Loucy (cell line): Measurements from ENCODE around the gene HIPK1.

Experiments
- H2AFZ ChIP-seq: fragments of 200-600 bp; sonication (generic); 2 replicates; pipeline ENCODE4 v1.6.0; 2016; ENCODE audit warnings: antibody characterized with exemption, mild to moderate bottlenecking, low read length, moderate library complexity
- H3F3A ChIP-seq: fragments of 200-600 bp; 2 replicates; pipeline ENCODE4 v1.6.0; 2016; ENCODE audit warnings: antibody characterized with exemption, low read depth, mild to moderate bottlenecking
- H3K27me3 ChIP-seq: fragments of 200-600 bp; sonication (generic); 2 replicates; pipeline ENCODE4 v1.6.1; 2014; ENCODE audit warnings: low read length, mild to moderate bottlenecking; ENCODE audit not compliant: insufficient read depth, poor library complexity, severe bottlenecking
- H3K36me3 ChIP-seq: fragments of 200-600 bp; sonication (generic); 2 replicates; pipeline ENCODE4 v1.6.1; 2016; ENCODE audit warnings: low read length; ENCODE audit not compliant: insufficient read depth
- H3K4me1 ChIP-seq: fragments of 200-600 bp; sonication (generic); 2 replicates; pipeline ENCODE4 v1.5.1; 2014; ENCODE audit warnings: low read length, mild to moderate bottlenecking; ENCODE audit not compliant: insufficient read depth, poor library complexity, severe bottlenecking
- H3K4me2 ChIP-seq: fragments of 200-600 bp; sonication (generic); 2 replicates; pipeline ENCODE4 v1.6.0; 2014; ENCODE audit warnings: antibody characterized with exemption, low read length, low read depth, mild to moderate bottlenecking; ENCODE audit not compliant: poor library complexity, severe bottlenecking
- H3K4me3 ChIP-seq: fragments of 200-600 bp; sonication (generic); 2 replicates; pipeline ENCODE4 v1.5.1; 2014; ENCODE audit warnings: low read length, mild to moderate bottlenecking, mixed read lengths; ENCODE audit not compliant: poor library complexity, severe bottlenecking
- H3K79me2 ChIP-seq: fragments of 200-600 bp; sonication (generic); 2 replicates; pipeline ENCODE4 v1.6.1; 2014; ENCODE audit warnings: low read length; ENCODE audit not compliant: insufficient read depth
- H3K9ac ChIP-seq: fragments of 200-600 bp; sonication (generic); 2 replicates; pipeline ENCODE4 v1.6.0; 2014; ENCODE audit warnings: mild to moderate bottlenecking, low read depth, low read length, moderate library complexity; ENCODE audit not compliant: poor library complexity, severe bottlenecking
- H3K9me2 ChIP-seq: fragments of 200-600 bp; sonication (generic); replicated peaks from 2 replicates; pipeline ENCODE4 v1.6.1; 2016; ENCODE audit warnings: low read depth, low read length, mixed read lengths
- H3K9me3 ChIP-seq: fragments of 200-600 bp; sonication (generic); 2 replicates; pipeline ENCODE4 v1.6.1; 2014; ENCODE audit warnings: mild to moderate bottlenecking, antibody characterized with exemption, low read length, low read depth; ENCODE audit not compliant: insufficient read depth
- H4K20me1 ChIP-seq: fragments of 200-600 bp; sonication (generic); 2 replicates; pipeline ENCODE4 v1.6.0; 2014; ENCODE audit warnings: antibody characterized with exemption, low read length, mild to moderate bottlenecking; ENCODE audit not compliant: insufficient read depth, poor library complexity, severe bottlenecking
- EZH2phosphoT487 ChIP-seq: fragments of 200-600 bp; IDR thresholded peaks from 2 replicates; pipeline ENCODE4 v1.6.1; 2018; ENCODE audit warnings: antibody characterized with exemption, mild to moderate bottlenecking, moderate library complexity, borderline replicate concordance
- TF ChIP-seq, protein P1 (sequence below): fragments of 200-600 bp; sonication (generic); conservative IDR thresholded peaks from 2 replicates; pipeline ENCODE4 v1.5.1; 2014; ENCODE audit warnings: mild to moderate bottlenecking, antibody characterized with exemption, low read length

HIPK1 gene

DNA sequence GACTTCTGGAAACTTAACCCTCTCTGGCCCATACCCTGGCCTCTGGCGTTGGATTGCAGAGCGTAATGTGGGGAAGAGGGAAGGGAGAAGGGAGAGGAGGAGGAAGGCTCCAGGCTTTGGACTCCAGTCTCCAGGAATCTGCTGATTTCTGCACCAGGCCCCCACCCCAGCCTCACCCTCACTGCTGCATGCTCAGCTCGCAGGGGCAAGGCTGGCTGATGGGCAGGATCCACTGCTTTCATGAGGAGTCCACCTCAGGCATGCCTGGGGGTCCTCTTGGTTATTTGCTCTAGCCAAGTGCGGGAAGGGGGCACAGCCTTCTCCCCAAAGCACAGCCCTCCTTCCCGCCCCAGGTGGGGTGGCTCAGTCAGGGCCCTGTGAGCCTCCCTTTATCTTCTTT is 53.8 kb downstream of the HIPK1 start:
- Histone ChIP-seq H2AFZ (no peak overlapping the region), H3K27me3 (no peaks in the 10 kb centered on the region), H3K4me3 (no peak overlapping the region)

DNA sequence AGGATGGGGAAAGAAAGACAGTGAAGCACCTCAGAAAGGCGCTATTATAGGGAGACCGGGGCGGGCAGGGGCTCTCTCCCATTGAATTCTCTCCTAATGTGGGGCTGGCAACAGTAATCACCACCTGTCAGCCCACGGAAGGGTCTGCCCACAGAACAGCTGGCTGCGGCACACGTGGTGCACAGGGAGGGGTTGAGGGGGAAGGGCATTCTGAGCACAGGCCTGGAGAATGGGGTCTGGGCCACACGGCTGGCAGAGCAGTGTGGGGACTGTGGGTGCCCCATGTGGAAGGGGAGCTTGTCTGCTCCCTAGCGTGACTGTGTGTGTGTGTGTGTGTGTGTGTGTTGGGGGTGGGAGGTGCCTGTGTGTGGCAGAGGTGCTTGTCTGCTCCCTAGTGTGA is 54.3 kb downstream of the HIPK1 start:
- Histone ChIP-seq H3F3A (no peaks in the 10 kb centered on the region), H4K20me1 (no peaks in the 10 kb centered on the region), H3K27me3 (no peaks in the 10 kb centered on the region), H3K79me2 (no peaks in the 10 kb centered on the region), H3K4me3 (no peak overlapping the region), H3K9ac (no peak overlapping the region), H3K9me2 (no peaks in the 10 kb centered on the region), H3K4me2 (no peak overlapping the region), H3K9me3 (no peaks in the 10 kb centered on the region), H3K4me1 (peaks cover 8% of the 10 kb centered on the region), H3K36me3 (no peaks in the 10 kb centered on the region), H2AFZ (no peak overlapping the region)
- TF ChIP-seq EZH2phosphoT487, result no peak
- TF ChIP-seq, protein P1, sequence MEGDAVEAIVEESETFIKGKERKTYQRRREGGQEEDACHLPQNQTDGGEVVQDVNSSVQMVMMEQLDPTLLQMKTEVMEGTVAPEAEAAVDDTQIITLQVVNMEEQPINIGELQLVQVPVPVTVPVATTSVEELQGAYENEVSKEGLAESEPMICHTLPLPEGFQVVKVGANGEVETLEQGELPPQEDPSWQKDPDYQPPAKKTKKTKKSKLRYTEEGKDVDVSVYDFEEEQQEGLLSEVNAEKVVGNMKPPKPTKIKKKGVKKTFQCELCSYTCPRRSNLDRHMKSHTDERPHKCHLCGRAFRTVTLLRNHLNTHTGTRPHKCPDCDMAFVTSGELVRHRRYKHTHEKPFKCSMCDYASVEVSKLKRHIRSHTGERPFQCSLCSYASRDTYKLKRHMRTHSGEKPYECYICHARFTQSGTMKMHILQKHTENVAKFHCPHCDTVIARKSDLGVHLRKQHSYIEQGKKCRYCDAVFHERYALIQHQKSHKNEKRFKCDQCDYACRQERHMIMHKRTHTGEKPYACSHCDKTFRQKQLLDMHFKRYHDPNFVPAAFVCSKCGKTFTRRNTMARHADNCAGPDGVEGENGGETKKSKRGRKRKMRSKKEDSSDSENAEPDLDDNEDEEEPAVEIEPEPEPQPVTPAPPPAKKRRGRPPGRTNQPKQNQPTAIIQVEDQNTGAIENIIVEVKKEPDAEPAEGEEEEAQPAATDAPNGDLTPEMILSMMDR, result no peak

More for the DNA sequence above, 53.8 kb downstream of the HIPK1 start:
- H3K36me3 ChIP-seq, result no peaks in the 10 kb centered on the region
- no peaks in the 10 kb centered on the region for H3K9me3 ChIP-seq
- H3K9me2 ChIP-seq, result no peaks in the 10 kb centered on the region
- no peaks in the 10 kb centered on the region for H3K79me2 ChIP-seq
- no peaks in the 10 kb centered on the region for H4K20me1 ChIP-seq
- peaks cover 13% of the 10 kb centered on the region for H3K4me1 ChIP-seq
- no peak overlapping the region for H3K4me2 ChIP-seq
- no peaks in the 10 kb centered on the region for H3F3A ChIP-seq
- no peak overlapping the region for H3K9ac ChIP-seq
- TF ChIP-seq EZH2phosphoT487, result no peak
- TF ChIP-seq, protein P1, result no peak

DNA sequence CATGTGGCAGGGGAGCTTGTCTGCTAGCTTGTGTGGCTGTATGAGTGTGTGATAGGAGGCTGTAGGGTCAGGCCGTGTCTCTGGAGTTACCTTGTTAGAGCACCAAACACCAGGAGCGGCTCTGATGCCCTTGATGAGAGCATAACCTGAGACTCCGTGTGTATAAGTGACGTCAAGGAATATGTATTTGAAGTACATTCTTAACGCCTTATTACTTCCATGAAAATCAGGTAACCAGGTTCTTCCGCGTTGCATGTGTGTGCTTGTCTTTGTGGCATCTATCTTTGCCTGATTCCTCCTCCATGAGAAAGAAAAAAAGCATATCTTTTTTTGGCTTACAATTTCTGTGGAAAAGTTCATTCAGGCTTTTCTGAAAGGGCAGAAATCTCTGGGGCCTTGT is 54.7 kb downstream of the HIPK1 start:
- TF ChIP-seq, protein P1, result no peak
- TF ChIP-seq EZH2phosphoT487, result no peak

More for the DNA sequence above, 54.7 kb downstream of the HIPK1 start:
- Histone ChIP-seq H3F3A (no peaks in the 10 kb centered on the region), H3K4me2 (no peak overlapping the region), H3K4me3 (no peak overlapping the region), H3K4me1 (peaks cover 5% of the 10 kb centered on the region), H3K36me3 (no peaks in the 10 kb centered on the region), H4K20me1 (no peaks in the 10 kb centered on the region), H2AFZ (no peak overlapping the region), H3K79me2 (no peaks in the 10 kb centered on the region), H3K9me2 (no peaks in the 10 kb centered on the region), H3K27me3 (no peaks in the 10 kb centered on the region), H3K9ac (no peak overlapping the region), H3K9me3 (no peaks in the 10 kb centered on the region)
